GM12891 (cell line): ENCODE measurements around the gene TGM6.

ENCODE experiments used
- PAX5 ChIP-seq: IDR thresholded peaks from 2 replicates; pipeline ENCODE4 v1.6.1; 2011; ENCODE audit warnings: low read length, moderate library complexity, mild to moderate bottlenecking; ENCODE audit not compliant: insufficient read depth, severe bottlenecking
- POLR2A ChIP-seq: IDR thresholded peaks from 2 replicates; pipeline ENCODE4 v1.6.1; 2011; ENCODE audit warnings: low read depth, low read length, control low read depth
- POLR2AphosphoS5 ChIP-seq: IDR thresholded peaks from 2 replicates; pipeline ENCODE4 v1.6.1; 2011; ENCODE audit warnings: low read depth, low read length, control low read depth
- SPI1 ChIP-seq: IDR thresholded peaks from 2 replicates; pipeline ENCODE4 v1.6.1; 2011; ENCODE audit warnings: low read depth, low read length, control low read depth

DNA sequence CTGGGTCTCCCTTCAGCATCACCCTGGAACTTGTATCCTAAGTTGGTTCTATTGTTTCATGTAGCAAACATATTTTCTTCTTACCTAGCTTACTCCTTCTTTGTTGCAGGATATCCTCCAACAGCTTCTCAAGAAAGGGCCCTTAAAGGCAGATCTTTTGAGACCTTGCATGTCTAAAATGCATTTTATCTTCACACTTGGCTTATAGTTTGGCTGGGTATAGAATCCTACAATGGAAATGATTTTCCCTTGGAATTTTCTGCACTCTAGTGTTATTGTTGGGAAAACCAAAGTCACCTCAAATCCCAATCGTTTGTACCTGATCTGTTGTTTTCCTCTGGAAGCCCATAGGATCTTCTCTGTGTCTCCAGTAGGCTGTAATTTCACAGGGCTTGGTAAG lies 12.1 kb upstream of the TGM6 start:
- TF ChIP-seq SPI1 (no peak), POLR2A (no peak), POLR2AphosphoS5 (no peak), PAX5 (no peak)
